Frontal cortex (tissue), 4 donors: ENCODE measurements around the gene ERC2. TPM values are rescaled to one million over a fixed set of nuclear protein-coding genes. Genes with fewer than 3 reads are reported as not detected.

Experiments used
- DNase-seq, 2 donors: peaks; one replicate each; pipeline ENCODE4 v3.0.0; 2012; ENCODE audit warnings: low spot score in 2 of 2
- FAIRE-seq: peaks from 2 replicates; lab custom pipeline; 2012; peaks lifted over from hg19 to GRCh38; lab: Jason Lieb, UNC
- total RNA-seq: library from RNA; depleted of rRNA; stranded (reverse); fragments of >200 nt; gene quantifications from one replicate; pipeline ENCODE4 v1.2.3, GENCODE V29; 2014
- donor health status: control.
- donor health status: control.
- donor health status: control.

The ERC2 gene
- total RNA-seq, 1 donor from 2014 or later = 77.9 TPM

DNA sequence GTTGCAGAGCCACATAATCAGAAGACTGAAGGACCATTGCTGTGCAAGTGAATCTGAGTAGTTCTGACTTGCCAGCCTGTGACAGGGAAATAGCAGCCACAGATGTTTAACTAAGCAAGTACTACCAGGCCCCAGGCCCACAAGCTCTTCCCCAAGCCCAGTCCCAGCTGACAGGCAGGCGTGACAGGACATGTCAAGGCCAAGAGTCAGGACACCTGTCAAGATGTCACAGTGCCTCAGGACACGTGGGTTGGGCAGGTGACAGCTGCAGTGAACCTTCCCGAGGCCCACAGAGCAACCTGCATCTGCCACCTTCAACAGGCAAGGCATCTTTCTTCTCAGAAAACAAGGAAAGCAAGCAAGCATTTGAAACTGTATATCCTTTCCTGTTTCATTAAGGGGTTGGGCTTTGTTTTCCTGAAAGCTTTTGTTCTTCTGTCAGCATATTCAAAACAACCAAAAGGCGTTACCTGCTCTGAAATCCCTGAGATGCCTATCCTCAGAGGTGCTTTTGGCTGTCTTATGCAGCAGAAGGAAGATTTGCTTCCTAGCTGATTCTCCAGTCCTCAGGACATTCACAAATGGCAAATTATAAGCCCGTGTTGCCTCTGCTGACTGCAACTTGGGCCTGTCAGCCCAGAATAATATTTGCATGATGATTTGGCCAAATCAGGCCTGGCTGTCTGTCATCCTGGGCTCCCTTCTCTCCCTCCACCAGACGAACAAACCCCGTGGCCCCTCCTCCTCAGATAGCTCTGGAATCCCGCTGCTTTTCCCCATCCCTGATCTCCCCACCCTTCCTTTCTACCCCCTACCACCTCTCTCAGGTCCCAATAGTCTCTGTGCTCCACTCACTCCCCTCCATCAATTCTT, 809.3 kb downstream of the ERC2 start:
- FAIRE-seq (no peak), DNase-seq (no peak)

DNA sequence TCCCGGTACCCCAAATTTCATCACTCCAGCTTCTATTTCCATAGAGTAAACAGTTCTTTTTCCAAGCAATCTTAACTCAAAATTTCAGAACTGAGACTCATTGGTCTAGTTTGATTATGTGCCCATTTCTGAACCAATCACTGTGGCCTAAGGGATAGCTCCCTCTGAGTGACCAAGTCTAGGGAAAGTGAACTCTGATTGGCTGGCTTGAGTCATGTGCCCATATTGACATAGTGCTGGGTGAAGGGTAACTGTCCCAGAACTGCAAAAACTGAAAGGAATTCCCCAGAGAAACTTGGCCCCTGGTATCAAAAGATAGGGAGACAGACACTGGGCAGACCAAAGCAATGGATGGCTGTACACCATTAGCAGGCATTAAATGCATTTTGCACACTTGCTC, 810.0 kb downstream of the ERC2 start:
- DNase-seq (no peak), FAIRE-seq (no peak)

DNA sequence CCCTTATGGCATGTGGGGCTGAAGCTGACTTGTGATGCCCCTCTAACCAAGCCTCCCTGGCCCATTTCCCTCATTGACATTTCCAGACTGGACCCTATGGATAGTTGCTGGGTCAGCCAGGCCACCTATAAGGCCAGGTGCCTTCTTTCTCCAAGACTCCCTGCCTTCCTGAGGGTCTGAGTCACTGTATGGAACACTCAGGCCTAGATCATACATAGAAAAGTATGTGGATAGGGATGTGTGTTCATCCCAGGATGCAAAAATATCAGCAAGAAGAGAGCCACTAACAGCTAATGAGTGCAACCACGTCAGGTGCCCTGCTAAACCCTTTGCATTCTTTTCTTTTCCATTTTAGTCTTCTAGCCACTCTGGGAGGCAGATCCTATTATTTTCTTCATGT, 812.7 kb downstream of the ERC2 start:
- DNase-seq (no peak), FAIRE-seq (no peak)

DNA sequence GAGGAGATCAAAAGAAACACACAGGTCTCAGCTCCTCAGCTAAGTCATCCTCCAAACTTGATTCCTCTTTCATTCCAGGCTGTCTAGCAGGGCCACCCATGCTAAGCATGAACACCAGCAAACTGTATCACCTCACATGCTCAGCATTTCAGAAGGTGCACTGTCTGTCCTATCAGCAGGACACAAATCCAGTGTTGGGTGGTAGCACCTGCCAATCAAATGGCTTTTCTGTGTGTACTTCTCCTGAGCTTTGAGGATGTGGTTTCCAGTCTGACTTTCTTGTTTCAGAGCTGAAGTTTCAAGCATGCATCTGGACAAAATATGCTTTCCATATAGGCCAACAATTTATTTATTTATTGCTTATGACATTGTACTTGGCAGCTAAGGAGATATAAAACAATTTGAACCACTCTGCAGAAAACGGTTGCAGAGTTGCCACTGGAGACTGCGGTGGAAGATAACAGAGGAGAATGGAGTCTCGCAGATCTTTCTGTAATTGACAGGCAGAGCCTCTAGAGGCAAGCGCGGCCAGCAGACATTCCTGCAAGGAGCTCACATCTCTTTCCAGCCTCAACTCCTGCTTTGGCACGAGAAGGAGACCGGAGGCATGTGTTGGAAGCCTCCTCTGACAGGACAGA, 814.0 kb downstream of the ERC2 start:
- FAIRE-seq (no peak), DNase-seq (no peak)

DNA sequence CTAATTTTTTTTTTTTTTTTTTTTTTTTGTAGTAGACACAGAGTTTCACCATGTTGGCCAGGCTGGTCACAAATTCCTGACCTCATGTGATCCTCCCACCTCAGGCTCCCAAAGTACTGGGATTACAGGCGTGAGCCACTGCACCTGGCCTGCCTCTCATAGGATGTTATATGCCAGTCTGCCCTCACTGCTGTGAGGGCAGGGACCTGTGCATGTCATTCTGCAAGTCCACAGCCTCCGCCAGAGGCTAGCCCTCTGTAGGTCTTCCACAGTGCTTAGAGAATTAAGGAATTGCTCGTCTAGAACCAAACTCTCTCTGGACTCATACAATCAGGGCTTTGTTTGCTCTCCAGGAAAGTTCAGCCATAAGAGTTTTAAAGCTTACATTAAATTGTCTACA, 817.3 kb downstream of the ERC2 start:
- DNase-seq (no peak), FAIRE-seq (no peak)

DNA sequence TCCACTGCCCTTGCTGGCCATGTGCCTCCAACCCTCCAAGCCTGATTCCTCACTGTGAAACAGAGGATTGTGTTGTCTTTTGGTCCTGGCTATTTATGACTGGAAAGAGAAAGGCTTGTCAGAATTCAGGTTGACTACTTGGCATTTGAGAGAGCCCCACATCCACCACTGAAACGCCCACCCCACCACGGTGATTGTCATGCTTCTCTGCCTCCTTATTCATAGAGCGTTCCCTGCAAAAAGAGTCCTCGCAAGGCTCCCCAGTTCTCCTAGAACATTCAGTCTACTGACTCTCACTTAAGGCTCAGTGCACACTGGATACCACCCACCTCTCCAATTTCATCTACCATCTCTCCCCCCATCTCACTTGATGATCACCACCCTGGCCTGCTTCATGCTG, 818.3 kb downstream of the ERC2 start:
- FAIRE-seq (no peak), DNase-seq (no peak)

DNA sequence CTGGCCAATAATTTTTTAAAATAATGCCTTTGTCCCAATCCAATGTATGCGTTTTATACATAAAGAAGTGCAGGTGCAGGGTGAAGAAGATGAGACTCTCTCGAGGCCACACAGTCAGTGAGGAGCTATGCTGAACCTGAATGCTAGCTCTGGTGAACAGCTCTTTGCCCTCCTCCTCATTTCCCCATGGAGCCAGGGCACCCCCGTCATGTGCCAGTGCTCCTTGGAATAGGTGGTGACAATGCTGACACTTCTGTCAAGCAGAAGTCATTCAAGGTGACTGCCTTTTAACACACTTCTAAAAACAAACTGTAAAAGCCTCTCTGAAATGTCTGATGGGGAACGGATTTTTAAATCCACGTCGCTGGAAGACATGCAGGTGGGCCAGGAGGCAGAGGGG, 818.7 kb downstream of the ERC2 start:
- DNase-seq (no peak), FAIRE-seq (no peak)

DNA sequence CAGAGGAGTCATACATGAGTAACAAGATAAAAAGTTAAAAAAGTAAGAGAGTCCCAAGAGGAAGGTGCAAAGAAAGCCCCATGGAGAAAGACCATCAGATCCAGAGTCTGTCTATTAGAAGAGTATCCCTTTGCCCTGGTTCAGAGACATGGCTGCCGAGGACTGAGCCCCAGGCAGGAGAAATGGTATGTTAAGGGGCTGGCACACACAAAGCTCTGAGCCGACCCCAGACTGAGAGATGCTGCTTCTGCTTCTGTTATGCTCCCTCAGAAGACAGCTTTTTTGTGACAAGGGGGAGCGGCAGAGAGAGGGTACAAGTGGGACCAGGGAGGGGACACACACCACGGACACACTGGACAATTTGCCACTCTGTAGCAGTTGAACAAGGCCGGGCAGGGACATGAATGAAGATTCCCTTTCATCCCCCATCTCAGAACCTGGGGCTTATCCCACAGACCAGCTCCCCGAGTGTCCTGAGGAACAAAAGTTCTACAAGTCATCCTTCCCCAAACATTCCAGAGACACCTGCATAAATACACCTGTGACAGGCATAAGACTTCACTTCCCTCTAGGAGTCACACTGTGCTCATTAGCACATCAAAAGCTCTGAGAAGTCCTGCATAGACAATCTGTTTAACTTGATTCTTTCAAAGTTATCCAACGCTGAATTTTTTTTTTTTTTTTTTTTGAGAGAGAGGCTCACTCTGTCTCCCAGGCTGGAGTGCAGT, 819.5 kb downstream of the ERC2 start:
- FAIRE-seq (no peak), DNase-seq (no peak)

DNA sequence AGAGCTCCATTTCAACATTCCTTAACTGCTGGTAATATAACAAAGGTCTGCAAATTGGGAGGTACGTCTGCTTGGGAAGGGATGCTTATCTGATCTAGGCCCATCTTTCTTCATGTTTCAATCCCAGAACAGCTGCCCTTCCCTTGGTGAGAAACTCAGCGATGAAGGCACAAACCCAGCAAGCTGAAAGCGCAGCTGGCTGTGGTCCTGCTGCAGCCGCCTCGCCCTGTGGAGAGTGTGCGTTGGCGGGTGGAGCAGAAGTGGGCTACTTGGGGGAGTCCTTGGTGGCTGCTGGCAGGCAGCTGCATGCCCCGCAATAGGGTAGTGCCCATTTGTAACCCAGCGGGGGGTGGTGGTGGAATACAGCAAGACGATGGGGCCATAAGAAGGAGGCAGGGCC, 820.6 kb downstream of the ERC2 start:
- no peak for DNase-seq
- FAIRE-seq = no peak

DNA sequence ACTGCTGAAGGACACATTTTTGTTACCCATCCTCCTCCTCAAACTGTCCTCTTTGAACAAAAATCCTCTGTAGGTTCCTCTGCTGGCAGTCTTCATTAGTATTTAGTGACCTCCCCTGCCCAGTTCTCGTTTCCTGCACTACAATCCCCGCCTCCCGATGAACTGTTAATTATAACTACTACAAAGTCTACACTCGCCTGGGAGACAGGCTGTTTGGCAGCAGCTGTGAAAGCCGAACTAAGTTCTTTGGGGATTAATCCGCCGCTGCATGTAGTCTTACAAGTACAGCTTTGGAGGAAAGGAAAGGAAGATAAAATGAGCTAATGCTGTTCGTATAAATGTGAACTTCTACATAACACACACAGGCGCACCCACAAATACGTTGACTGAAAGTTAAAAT, 821.2 kb downstream of the ERC2 start:
- no peak for FAIRE-seq
- DNase-seq = no peak

DNA sequence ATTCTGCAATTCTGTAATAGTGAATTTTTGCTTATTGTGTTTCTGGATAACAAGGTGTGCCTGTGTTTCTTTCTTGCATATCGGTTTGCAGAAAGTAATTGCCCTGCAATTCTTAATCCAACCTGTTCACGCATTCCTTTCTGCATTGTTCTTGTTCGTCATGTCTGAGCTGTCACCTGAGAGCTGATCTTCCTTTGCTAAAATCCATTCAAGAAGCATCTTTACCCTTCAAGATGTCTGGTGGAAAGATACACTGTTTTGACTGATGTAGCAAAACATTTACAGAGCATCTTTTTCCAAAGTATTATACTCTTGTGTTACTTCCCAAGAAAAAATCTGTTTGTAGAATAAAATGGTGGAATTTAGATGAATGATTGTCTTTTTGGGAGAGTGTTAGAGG, 822.1 kb downstream of the ERC2 start:
- DNase-seq (no peak), FAIRE-seq (no peak)

DNA sequence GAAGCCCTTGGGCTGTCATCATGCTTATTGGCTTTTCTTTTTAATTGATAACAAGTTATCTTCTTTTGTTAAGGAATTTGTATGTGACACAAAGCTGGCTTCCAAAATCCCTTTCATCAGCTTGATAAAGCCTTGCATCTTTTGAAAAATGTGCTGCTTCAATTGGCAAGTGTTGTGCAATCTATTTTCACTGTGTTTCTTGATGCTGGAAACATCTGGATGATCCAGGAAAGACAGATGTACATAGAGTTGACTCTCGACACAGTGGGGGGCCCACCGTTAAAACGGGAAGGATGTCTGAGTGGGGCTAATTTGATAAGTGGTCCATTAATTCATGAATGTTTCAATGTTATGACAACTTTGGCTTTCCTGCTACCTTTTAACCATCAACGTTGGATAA, 822.8 kb downstream of the ERC2 start:
- no peak for FAIRE-seq
- no peak for DNase-seq

DNA sequence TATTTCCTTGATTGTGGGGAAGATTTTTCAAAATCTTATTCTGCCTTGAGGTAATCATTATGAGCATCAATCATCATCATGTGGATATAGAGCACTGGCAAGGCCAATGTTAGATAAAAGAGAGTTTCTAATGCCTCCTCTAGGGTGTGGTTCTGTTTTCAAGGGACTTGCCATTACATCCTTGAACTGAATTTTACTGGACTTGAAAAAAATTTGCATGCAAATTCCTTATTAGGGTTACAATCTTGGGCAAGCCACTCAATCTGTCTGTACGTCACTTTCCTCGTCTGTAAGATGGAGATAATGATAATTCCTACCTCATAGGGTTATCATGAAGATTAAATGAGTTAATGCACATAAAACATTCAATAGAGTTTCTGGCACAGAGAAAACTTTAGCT, 825.0 kb downstream of the ERC2 start:
- DNase-seq = no peak
- FAIRE-seq = no peak

DNA sequence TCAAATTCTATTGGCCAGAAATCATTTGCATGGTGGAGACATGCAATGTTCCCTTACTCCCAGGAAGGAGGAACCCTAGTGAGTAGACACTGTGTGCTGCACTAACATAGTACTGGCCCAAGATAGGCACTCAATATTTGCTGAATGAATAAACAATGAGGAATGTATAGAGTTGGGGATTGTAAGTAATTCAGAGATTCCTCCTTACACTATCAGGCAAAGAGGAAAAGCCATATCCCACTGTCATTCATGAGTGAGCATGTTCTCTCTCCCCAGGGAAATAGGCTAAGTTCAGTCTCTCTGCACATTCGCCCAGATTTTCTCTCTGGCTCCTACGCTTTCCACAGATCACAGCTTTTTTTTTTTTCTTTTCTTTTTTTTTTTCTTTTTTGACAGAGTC, 826.3 kb downstream of the ERC2 start:
- FAIRE-seq (no peak), DNase-seq (no peak)

DNA sequence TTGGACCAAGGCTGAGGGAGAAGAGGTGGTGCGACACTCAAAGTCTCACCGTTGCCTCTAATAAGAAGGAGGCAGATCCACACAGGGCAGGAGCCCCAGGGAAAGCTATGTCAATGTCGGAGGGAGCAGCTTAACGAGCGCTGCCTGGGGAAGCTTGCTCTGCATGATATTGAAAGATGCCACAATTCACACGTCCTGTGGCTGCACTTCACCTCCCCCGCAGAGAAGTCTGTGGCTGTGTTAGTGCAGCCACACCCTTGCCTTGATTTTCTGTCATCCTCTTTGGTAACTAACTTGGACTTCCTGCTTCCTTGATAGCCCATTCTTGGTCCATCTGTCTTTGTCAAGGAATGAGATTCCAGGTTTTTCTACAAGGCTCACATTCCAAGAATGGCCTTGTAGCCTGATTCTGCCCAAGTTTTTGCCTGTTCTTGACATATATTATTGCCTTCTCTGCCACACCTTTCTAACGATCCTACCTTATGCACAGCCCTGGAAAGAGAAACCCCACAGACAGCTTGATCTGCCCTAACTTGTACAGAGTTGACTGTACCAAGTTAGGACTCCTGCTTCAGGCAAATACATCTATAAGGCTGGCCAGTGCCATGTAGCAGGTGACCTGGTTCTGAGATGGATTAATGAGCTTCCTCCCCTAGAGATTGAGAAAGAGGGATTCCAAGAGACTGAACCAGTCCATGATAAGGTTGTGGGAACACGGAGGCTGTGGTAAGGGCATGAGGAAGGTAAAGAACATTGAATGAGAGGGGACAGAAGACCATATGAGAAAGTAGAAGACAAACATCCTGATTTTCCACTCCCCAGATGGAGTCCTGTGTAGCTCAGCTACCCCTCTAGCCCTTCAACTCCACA, 828.1 kb downstream of the ERC2 start:
- FAIRE-seq = no peak
- DNase-seq = no peak

DNA sequence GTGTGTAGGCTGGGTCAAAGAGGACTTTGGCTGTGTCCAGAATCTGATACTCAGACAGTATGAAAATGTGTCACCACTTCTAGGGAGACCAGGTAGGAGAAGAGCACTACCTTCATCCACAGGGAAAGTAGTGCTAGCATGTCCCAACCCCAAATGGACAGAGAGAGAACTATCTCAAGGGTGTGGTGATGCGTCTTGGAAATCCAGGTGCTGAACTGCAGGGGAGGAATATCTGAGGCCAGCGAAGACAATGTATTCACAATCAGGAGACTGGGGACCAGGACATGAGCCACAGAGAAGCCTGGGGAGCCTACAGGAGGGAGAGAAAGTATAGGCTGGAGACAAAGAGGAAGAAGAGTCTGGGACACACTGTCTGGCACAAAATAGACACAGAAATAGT, 829.1 kb downstream of the ERC2 start:
- no peak for DNase-seq
- FAIRE-seq = no peak

DNA sequence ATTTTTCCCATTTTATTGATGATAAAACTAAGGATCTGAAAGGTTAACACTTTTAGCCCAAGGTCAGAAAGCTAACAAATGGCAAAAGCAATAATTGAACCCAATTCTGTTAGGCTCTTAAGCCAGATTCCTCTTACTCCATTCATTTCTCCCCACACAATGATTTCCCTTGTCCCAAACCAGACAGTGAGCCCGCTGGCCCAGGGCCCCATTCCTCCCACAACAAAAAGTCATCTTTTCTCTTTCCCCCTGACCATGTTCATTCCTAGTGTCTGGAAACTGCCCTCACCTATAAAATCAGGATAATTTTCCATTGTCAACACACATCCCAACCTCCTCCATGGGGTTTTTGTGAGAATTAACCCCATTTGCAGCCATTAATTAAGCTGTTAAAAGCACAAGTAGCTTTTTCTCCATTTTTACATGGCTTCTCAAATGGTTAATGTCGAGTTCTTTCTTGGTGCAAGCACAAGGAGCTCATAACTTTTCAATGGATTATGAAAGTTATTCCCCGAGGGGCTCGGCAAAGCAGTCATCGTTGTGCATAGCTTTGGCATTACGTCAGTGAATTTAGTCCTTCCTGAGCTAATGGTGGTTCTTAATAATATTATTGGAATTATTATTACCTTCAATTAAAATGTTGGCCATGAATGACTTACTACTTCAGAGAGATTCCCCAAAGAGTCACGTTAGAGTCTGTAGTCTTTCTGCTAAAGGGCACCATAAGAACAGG, 830.2 kb downstream of the ERC2 start:
- no peak for DNase-seq
- FAIRE-seq = no peak

DNA sequence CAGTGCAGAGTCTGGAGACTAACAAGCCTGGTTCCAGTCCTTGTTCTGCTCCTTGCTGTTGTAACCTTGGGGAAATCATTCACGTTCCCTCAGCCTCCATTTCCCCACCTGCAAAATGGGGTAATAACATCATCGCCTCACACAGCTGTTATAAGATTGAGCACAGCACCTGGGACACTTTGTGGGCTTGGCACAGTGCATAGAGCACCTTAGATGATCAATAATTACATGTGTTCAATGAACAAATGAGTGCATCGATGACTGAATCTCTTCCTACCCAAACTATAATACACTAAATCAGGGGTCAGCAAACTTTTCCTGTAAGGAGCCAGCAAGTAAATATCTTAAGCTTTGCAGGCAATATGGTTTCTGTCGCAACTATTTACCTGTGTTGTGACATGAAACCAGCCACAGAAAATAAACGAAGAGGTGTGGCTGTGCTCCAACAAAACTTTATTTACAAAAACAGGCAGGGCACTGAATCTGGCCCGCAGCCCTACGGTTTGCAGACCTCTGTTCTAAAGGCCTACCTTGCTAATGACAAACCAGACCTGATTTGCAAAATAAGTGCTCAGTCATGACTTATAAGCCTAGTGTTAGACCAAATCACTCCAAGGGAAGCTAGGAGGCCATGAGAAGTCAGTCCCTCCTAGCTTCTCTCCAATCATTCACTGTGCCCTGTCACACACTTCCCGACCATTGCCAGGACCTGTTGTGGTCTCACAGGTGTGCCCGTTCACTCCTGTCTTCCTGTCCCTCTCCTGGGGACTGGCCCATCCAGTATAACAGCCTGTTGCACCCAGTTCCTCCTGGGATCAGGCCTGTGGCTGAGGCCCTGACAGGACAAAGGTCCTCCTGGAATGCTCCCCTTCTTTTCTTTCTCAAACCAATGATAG, 831.7 kb downstream of the ERC2 start:
- DNase-seq (no peak), FAIRE-seq (no peak)
